HG03280 (cell line): Measurements from ENCODE around the gene FAM111A.
"Not testable (repeated sequence)": the region's sequence is repeated elsewhere in the genome, so short reads cannot be mapped to it uniquely, and the experiment has no call there.

Experiments used
- ATAC-seq: cut with Tn5 transposase; IDR thresholded peaks from one replicate; pipeline ENCODE4 v1.9.1; 2021; ENCODE audit warnings: mild to moderate bottlenecking, moderate library complexity; ENCODE audit not compliant: unreplicated experiment

FAM111A gene, protein sequence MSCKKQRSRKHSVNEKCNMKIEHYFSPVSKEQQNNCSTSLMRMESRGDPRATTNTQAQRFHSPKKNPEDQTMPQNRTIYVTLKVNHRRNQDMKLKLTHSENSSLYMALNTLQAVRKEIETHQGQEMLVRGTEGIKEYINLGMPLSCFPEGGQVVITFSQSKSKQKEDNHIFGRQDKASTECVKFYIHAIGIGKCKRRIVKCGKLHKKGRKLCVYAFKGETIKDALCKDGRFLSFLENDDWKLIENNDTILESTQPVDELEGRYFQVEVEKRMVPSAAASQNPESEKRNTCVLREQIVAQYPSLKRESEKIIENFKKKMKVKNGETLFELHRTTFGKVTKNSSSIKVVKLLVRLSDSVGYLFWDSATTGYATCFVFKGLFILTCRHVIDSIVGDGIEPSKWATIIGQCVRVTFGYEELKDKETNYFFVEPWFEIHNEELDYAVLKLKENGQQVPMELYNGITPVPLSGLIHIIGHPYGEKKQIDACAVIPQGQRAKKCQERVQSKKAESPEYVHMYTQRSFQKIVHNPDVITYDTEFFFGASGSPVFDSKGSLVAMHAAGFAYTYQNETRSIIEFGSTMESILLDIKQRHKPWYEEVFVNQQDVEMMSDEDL

DNA sequence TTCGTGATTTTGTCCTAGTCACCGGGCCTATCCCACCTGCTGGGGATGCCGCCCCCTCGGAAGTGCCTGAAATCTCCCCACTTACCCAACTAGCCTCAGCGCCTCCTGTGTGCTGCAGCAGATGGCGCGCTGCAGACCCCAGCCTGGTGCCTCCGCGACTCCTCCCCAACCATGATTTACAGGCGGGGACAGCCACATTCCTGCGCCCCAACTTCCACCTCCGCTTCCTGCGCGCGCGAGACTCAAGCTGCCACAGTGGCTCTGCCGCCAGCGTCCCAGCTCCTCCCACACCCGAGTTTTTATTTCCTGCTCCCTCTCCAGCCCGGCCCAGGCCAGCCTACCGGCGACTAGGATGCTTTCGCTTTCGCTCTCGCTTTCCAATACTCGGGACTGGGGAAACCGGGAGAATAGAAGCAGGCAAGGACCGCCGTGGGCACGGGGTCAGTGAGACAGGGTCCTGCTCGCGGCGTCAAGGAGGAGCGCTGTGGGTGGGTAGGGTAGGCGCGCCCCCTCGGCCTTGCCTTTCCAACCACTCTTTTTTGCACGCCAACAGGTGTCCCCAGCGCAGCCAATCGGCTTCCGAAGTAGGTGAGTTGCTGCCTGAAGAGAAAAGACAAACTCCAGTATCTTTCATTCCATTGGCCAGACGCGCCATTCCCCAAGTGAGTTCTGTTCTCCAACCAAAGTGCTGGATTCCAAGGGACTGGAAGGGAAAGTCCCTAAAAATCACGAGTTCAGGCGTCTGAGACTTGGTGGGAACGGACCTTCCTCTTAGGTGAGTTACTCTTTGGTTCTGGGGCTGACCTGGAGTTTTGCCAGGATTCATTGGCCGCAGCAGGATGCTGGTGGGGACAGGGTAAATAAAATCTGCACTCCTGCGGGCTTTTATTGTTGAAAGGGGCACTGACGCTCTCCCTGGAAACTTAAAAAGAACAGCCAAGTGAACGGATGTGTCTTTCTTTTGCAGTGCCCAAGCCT, at the start of gene FAM111A:
TSS of gene FAM111A (plus strand) at position 327 of the 978 bp plus-strand sequence. CDS start 6,017 bp downstream, outside the sequence.
- ATAC-seq = peak; percentile 70

DNA sequence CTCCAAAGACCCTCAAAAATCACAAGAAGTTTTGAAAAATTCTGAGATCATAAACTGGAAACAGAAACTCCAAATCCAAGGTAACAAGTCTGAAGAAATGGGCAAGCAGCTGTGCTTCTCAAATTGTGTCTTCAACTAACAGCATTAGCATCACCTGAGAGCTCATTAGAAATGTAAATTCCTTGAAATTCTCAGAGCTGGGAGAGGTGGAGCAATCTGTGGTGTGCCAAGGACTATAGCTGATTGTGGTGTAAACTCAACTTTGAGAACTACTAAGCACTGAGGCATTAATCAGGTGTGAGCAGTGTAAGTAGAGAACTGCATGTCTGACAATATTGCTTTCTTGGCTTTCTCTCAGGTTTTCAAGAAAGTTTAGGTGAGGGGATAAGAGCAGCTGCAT, 49.1 kb upstream of the FAM111A start:
- ATAC-seq = not testable (repeated sequence)

DNA sequence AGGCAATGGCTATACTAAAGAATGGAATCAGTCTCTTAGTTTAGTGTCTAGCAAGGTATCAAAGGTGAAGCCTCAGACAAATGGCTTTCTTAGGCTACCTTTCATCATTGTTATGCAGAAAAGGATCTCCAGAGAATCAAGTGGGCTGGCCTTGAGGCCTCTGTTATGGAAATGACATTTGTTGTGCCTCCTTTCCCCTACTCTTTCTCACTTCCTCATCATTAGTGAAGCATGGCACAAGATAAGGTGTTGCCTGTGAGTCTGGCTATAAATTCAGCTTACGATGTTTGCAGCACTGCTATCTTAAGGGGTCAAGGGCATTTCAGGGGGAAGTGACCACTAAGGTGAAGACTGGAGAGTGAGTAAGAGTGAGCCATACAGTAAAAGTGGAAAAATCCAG, 47.4 kb upstream of the FAM111A start:
- ATAC-seq = peak; percentile 81

DNA sequence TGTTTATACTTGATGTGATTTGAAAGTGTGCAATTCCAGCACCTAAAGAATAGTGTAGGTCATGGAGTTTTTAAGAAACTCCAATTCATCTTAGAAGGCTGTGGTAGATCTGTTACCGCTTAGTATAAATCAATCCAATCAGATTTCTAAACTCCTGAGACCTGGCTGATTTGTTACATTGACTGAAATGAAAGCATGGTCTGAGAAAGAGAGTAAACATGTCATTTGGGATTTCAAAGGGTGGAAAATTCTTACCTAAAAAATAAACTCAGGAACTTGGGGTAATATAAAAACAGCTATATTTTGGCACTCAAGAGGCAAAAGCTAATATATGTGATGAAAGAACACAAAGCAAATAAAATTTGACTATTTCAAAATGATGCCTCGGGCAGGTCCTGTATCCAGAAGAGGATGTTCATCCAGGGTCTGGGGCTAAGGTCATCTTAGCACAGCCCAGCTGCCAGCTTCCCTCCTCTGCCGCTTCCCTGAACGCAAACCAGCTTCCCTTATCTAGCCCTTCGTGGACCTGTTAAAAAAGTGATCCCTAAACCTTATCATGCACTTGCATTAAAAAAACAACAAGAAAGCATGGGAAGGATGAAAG, 46.6 kb upstream of the FAM111A start:
- not testable (repeated sequence) for ATAC-seq

DNA sequence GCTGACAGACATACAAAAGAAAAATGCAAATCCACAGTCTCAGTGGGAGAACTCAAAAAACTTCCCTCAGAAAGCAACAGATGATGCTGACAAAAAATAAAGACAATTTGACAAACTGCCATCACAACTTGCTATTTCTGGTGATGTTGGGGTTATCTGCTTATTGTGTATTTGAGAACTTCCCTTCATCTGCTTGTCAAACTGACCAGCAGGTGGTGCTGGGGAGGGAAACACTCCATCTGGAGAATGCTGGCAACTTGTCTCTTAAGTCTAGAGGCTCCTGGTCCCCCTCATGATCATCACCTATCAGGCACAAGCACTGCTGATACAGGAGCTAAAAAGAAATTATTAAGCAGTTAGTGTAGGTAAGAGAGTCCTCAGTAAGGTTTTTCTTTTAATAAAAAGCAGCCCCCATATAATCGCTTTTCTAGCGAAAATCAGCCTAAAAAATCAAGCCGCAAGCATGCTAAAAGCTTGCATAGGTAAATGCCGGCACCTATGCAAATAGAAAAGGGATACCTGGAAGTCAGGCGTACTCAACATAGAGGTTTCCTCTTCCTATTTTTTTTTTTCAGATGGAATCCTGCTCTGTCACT, 45.4 kb upstream of the FAM111A start:
- ATAC-seq = no peak

DNA sequence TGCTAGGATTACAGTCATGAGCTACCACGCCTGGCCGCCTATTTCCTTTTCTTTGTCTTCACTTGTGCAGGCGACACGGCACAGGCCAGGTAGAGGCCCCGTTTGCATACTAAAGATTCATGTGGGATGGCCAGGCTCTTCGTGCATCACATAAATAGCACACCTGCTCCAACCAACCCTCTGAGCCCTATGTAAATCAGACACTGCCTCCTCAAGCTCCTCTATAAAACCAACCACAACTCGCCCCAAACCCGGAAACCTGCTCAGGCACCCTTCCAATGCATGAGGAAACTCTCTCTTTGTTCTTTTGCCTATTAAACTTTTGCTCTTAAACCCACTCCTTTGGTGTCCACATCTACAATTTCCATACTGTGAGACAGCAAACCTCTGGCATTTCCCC, 44.7 kb upstream of the FAM111A start:
- not testable (repeated sequence) for ATAC-seq

DNA sequence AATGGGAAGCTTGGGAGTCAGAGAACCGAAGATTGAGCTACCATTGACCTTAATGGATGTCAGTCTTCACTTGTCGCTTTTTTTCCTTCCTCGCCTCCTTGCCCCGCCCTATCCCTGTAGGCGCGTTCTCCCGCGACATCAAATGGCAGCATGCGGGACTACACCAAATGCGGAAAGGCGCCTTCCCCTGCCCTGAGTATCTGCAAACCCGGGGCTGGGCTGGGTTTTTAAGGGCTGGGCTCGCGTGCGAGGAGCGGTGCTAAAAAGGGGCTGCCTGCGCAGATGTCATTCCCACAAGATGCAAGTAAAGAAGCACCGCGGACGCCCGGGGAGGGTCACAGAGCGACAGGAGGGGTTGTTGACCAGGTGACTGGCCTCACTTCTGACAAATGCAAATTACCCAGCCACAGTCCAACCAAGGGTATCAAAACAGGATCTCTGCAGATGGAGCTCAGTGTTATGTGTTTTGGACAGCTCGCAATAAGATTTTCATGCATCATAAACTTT, 40.3 kb upstream of the FAM111A start:
- peak; percentile 65 for ATAC-seq

DNA sequence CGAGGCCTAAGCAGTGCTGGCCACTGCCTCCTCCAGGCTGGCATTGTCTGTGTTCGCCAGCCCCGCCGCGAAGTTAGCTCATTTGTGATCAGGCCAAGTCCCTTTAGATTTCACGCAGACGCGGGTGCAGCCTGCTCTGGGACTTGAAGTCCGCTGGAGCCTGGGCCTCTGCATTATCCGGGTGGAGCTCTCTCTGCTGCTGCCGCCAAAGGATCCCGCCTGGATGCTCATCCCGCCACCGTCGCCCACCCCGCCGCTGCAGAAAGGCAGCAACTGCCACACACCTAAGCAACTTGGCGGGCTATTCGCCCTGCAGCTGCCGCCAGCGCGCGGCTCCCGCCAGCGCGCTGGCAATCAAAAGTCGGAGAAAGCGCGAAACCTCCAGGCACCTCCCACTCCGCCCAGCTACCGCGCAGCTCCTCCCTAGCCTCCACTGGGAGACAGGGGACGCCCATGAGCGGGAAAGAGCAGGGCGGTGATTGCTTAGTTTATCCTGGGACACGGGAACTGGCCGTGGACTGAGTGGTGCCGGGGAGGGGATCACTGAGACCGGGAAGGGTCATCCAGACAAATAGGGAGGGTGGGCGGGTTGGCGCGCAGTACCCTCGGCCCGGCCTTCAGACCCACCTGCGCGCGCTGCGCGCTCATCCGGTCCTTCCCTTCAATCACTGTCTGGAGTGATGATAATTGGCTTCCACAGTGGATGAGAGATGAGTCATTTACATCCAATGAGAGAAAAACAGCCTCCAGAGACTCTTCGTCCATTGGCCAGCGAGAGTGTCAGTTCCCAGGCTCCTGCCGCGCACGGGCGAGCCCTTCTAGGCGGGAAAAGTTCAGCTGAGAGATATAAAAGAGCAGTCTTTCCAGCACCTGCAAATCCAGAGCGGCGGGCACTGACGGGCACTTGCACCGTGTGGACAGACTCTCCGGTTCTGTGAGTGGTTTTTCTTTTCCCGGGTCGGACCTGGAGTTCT, 36.0 kb upstream of the FAM111A start, which contains the start of gene FAM111B:
TSS of gene FAM111B (plus strand) at position 875 of the 974 bp plus-strand sequence. CDS start 2,389 bp downstream, outside the sequence.
- ATAC-seq = peak; percentile 64

DNA sequence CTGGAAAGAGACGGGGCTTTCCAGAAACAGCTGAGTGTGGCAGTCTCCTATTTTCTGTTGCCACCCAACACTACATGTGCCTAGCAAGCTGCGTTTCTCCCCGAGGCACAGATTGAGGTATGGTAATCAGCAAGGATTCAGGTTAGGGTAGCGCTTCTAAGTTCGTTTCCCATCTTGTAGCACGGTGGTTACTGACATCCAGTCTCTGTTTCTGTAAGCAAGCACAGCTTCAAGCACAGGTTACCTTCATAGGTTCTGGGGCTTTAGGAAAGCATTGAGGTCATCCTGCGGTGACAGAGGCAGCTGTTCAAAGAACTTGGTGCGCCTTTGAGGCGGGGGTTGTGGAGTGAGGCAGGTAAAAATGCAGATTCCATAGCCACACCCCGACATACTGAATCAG, 34.9 kb upstream of the FAM111A start:
- peak; percentile 39 for ATAC-seq

DNA sequence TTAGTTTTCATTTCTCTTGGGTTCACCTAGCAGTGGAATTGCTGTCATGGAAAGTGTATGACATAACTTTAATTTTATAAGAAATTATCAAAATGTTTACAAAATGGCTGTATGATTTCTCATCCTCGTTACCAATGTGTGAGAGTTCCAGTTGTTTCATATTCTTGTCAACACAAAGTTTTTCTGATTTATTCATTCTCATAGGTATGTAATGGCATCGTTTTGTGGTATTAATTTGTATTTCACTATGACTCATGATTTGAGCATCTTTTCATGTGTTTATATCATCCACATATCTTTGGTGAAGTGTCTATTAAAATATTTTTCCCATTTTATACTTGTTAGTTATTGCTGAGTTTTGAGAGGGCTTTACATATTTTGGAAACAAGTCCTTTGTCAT, 30.2 kb upstream of the FAM111A start:
- ATAC-seq = no peak

DNA sequence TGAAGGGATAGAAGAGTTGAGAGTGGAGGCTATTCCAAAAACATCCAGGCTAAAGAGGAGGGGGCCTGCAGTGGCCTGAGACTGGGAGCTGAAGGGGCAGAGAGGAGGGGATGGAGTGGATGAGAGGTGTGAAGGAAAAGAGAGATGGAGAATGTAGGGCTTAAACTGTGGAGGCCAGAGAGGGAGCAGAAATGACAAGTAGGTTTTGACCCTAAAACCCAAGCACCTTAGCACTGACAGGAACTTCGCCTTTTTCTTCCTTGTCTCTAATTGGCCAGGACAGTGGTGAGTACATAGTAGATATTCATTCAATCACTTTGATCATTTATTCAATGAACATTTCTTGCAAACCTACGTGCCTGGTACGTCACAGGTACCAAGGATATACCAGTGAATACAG, 28.3 kb upstream of the FAM111A start:
- no peak for ATAC-seq

DNA sequence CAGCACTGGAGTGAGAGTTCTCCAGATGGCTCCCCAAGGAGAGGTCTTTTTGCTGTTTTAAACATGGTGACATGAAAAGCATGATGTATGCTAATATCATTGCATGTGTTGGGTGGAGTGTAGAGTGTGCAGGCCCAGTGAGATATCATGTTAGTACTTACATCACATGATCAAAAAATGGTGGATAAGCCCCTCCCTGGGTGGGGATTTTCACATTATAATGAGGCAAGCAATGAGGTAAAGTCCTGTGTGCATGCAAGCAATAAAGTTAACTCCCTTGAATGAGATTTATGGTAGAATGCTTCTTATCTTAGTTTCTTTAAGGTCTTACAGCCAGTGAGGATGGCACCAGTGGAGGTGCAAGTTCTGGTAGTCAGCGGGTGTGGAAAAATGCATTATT, 27.1 kb upstream of the FAM111A start:
- ATAC-seq = no peak

DNA sequence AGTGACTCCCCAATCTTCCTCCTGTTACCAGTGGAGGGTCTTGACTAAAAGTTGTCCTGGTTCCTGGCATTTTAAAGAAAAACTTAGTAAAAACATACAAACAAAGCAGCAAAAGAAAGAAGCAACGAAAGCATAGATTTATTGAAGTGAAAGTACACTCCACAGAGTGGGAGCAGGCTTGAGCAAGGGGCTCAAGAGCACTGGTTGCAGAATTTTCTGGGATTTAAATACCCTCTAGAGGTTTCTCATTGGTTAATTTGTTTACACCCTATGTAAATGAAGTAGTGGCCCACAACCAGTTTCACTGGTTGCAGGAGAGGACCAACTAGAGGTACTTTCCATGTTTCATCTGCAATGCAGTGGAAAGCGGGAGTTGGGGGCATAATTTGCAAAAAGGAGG, 24.9 kb upstream of the FAM111A start:
- ATAC-seq = no peak

DNA sequence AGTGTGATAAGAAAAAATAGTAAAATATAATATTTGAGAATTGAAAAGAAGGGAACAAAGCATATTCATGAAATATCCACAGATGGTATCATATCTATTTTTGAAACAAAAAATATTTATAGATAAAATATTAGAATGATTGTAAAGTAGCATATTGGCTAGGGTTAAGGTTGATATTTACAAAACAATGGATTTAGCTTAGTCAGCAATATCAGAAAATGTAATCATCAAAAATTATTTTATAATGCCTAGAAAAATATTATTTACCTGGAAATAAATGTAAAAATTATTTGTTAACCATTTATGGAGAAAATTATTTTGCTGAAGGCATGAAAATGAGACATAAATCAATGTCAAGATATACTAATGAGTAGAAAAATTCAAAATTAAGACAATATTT, 22.8 kb upstream of the FAM111A start:
- no peak for ATAC-seq

DNA sequence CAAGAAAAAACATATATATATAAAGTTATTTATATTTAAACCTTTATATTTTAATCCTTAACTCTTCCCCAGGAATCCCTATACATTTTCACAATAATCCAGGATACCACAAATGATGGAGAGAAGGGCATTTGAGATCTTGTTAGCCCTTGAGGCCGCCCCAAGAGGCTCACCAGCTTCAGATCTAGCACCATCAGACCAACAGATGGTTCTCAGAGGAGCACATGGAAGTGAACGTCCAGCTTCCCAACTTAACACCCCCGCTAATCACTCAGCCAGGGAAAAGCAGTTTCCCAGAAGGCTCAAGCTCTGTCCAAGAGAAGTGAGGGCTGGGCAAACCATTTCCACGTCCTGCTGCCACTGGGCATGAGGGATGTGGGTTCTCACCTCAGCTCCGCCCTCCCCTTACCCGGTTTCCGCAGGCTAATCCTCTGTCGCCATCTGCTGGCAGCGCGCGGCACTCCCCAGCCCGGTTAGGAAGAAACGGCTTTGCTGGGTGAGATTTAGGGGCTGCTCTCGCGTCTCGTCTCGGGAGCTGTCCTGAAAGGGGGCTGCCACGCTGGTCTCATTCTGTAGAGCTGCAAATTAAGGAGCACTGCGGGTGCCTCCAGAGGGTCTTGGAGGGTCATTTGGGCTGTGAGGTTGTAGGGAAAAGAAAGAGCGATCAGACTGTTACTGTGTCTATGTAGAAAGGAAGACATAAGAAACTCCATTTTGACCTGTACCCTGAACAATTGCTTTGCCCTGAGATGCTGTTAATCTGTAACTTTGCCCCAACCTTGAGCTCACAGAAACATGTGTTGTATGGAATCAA, 6.8 kb upstream of the FAM111A start:
- ATAC-seq = peak; percentile 97

DNA sequence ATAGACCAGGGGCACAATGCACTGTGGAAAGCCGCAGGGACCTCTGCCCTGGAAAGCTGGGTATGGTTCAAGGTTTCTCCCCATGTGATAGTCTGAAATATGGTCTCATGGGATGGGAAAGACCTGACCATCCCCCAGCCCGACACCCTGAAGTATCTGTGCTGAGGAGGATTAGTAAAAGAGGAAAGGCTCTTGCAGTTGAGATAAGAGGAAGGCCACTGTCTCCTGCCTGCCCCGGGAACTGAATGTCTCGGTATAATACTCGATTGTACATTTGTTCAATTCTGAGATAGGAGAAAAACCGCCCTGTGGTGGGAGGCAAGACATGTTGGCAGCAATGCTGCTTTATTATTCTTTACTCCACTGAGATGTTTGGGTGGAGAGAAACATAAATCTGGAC, 6.1 kb upstream of the FAM111A start:
- not testable (repeated sequence) for ATAC-seq

DNA sequence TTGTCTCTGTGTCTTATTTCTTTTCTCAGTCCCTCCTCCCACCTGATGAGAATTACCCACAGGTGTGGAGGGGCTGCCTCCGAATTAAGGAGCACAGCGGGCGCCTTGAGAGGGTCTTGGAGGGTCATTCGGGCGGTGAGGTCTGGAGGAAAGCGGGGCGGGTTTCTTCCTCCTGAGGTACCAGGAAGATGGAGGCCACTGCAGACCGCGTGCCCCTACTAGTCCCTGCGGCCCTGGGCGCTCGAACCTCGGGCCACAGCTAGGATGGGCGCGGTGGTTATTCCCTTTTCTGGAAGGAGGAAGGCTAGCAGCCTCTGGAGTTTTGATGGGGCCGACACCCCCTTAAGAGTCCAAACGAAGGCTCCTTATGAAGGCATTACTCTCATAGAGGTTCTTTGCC, 5.5 kb upstream of the FAM111A start:
- ATAC-seq = no peak

DNA sequence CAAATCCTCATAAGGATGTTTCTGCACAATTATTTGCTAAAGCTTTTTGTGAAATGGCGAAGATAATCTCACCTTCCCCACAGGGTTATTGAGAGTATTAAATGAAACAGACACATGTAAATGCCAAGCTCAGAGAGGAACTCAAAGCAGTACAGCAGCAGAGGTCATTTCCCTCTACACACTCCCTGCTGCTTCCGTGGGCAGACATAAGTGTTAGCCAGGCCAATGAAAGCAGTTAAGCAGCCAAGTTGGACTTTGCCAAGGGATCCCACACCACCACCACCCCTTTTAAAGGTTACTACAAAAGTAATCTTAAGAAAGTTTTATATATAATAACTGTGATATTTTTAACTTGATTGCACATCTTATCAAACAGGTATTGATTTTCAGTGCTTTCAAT, 4.0 kb upstream of the FAM111A start:
- ATAC-seq = no peak
